ENCODE data around the gene PAQR4.

The PAQR4 gene

GRCh38 chr16:2968738-2969544 is at the start of gene PAQR4:
PAQR4 (plus strand) TSS chr16:2969348; CDS start chr16:2969675, 327 bp downstream.
- H3K4me2 ChIP-seq (ENCODE audit: low read length), result peak within 1 kb of the TSS; percentile 85
- peak within 1 kb of the TSS; percentile 80 for H3K27ac ChIP-seq (ENCODE audit: low read depth, low read length, poor library complexity, severe bottlenecking)
- peak within 1 kb of the TSS; percentile 81 for H3K4me3 ChIP-seq (ENCODE audit: low read depth, low read length, poor library complexity, severe bottlenecking)
- no peaks in the 10 kb centered on the region for H3K27me3 ChIP-seq (ENCODE audit: insufficient read depth, low read length)
- H3F3A ChIP-seq (ENCODE audit: insufficient read depth, low read length), result no peaks in the 10 kb centered on the region
- H2AFZ ChIP-seq (ENCODE audit: low read length), result no peak within 1 kb of the TSS
- no peaks in the 10 kb centered on the region for H3K9me2 ChIP-seq (ENCODE audit: low read depth, low read length)
- H3K36me3 ChIP-seq (ENCODE audit: insufficient read depth, low read length), result peaks cover 34% of the 10 kb centered on the region; the same call in 1 of the 2 replicates
- TF ChIP-seq CTCF (IDR thresholded peaks at IDR 0.05; ENCODE audit: low read length), result no peak
- no peak for TF ChIP-seq EZH2 (IDR thresholded peaks at IDR 0.05; ENCODE audit: borderline replicate concordance, low read length)
- H3K9me3 ChIP-seq (ENCODE audit: low read length), result no peaks in the 10 kb centered on the region
- peak within 1 kb of the TSS; percentile 84 for H3K9ac ChIP-seq (ENCODE audit: low read length)
- no peaks in the 10 kb centered on the region for H3K79me2 ChIP-seq (ENCODE audit: insufficient read depth, low read length)
- no peaks in the 10 kb centered on the region for H4K20me1 ChIP-seq (ENCODE audit: insufficient read depth, low read length)
- peaks cover 61% of the 10 kb centered on the region for H3K4me1 ChIP-seq (ENCODE audit: insufficient read depth, low read length, severe bottlenecking)

- no peak overlapping the region for H3K4me2 ChIP-seq (ENCODE audit: low read length)
- H3K9me3 ChIP-seq (ENCODE audit: low read length), result no peaks in the 10 kb centered on the region
- no peaks in the 10 kb centered on the region for H3K79me2 ChIP-seq (ENCODE audit: insufficient read depth, low read length)
- no peaks in the 10 kb centered on the region for H4K20me1 ChIP-seq (ENCODE audit: insufficient read depth, low read length)
- TF ChIP-seq CTCF (IDR thresholded peaks at IDR 0.05; ENCODE audit: low read length) (peak; percentile 87), EZH2 (IDR thresholded peaks at IDR 0.05; ENCODE audit: borderline replicate concordance, low read length) (no peak)
- peaks cover 9% of the 10 kb centered on the region for H3K36me3 ChIP-seq (ENCODE audit: insufficient read depth, low read length)
- H3K9me2 ChIP-seq (ENCODE audit: low read depth, low read length), result no peaks in the 10 kb centered on the region
- no peak overlapping the region for H3K4me3 ChIP-seq (ENCODE audit: low read depth, low read length, poor library complexity, severe bottlenecking)
- no peak overlapping the region for H3K27ac ChIP-seq (ENCODE audit: low read depth, low read length, poor library complexity, severe bottlenecking)
- no peak overlapping the region for H3K9ac ChIP-seq (ENCODE audit: low read length)
- H2AFZ ChIP-seq (ENCODE audit: low read length), result no peak overlapping the region
- no peaks in the 10 kb centered on the region for H3F3A ChIP-seq (ENCODE audit: insufficient read depth, low read length)
- H3K4me1 ChIP-seq (ENCODE audit: insufficient read depth, low read length, severe bottlenecking), result no peaks in the 10 kb centered on the region
- no peaks in the 10 kb centered on the region for H3K27me3 ChIP-seq (ENCODE audit: insufficient read depth, low read length)
Measured at GRCh38 chr16:2919511-2920255, 49.5 kb upstream of the PAQR4 start.

GRCh38 chr16:2923481-2923880 is 45.7 kb upstream of the PAQR4 start:
- TF ChIP-seq CTCF (IDR thresholded peaks at IDR 0.05; ENCODE audit: low read length), result no peak
- no peak for TF ChIP-seq EZH2 (IDR thresholded peaks at IDR 0.05; ENCODE audit: borderline replicate concordance, low read length)
- Histone ChIP-seq H3K9ac (ENCODE audit: low read length) (no peak overlapping the region), H3K79me2 (ENCODE audit: insufficient read depth, low read length) (no peaks in the 10 kb centered on the region)

More at GRCh38 chr16:2923481-2923880, 45.7 kb upstream of the PAQR4 start:
- Histone ChIP-seq H2AFZ (ENCODE audit: low read length) (no peak overlapping the region), H3F3A (ENCODE audit: insufficient read depth, low read length) (no peaks in the 10 kb centered on the region), H3K27me3 (ENCODE audit: insufficient read depth, low read length) (no peaks in the 10 kb centered on the region), H3K27ac (ENCODE audit: low read depth, low read length, poor library complexity, severe bottlenecking) (no peak overlapping the region), H3K9me3 (ENCODE audit: low read length) (no peaks in the 10 kb centered on the region), H3K4me2 (ENCODE audit: low read length) (no peak overlapping the region), H3K36me3 (ENCODE audit: insufficient read depth, low read length) (peaks cover 9% of the 10 kb centered on the region; the same call in 1 of the 2 replicates), H3K4me1 (ENCODE audit: insufficient read depth, low read length, severe bottlenecking) (peaks cover 4% of the 10 kb centered on the region), H4K20me1 (ENCODE audit: insufficient read depth, low read length) (no peaks in the 10 kb centered on the region), H3K9me2 (ENCODE audit: low read depth, low read length) (no peaks in the 10 kb centered on the region), H3K4me3 (ENCODE audit: low read depth, low read length, poor library complexity, severe bottlenecking) (no peak overlapping the region)

Data from OCI-LY1 (cell line).